TTC549 (cell line): ENCODE results near the gene MED12L.
A peak's percentile ranks its signal among the peaks of the same experiment; 100 is the strongest.

Experiments
- FAIRE-seq: peaks from 2 replicates; lab custom pipeline; 2012; peaks lifted over from hg19 to GRCh38; lab: Jason Lieb, UNC

Gene MED12L

DNA sequence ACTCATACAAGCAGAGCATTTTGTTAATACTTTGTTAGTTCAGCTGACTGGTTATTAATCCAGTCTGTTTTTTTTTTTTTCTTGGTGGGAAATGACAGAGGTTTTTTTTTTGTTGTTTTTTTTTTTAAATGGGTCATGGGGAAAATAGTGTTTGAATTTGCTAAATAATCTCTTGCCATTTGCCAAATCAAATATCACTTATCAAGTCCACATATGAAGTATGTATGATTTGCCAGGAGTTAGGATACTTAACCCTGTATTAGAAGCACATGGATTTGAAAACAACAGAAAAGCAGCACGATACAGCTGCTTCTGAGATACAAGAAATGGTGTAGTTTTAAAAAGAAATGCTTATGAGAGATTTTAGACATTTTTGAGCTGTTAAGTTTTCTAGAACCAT, 171.3 kb downstream of the MED12L start:
- no peak for FAIRE-seq

DNA sequence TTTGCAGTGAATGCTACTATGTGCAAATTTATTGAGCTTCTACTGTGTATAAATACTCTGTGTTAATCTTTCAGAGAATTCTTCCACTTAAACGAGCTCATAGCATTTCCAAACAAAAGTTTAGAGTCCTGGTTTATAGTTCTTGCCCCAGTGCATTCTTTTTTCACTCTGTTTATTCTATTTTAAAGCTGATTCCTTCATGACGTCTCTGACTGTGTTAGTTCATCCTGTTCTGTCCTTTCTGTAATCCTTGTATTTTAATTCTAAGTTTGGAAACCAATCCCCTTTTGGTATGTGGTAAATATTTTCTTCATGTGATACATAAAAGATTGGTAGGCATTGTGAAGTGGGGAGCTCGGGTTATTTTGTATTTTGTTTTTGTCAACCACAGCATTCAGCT, 174.2 kb downstream of the MED12L start:
- FAIRE-seq, result no peak

DNA sequence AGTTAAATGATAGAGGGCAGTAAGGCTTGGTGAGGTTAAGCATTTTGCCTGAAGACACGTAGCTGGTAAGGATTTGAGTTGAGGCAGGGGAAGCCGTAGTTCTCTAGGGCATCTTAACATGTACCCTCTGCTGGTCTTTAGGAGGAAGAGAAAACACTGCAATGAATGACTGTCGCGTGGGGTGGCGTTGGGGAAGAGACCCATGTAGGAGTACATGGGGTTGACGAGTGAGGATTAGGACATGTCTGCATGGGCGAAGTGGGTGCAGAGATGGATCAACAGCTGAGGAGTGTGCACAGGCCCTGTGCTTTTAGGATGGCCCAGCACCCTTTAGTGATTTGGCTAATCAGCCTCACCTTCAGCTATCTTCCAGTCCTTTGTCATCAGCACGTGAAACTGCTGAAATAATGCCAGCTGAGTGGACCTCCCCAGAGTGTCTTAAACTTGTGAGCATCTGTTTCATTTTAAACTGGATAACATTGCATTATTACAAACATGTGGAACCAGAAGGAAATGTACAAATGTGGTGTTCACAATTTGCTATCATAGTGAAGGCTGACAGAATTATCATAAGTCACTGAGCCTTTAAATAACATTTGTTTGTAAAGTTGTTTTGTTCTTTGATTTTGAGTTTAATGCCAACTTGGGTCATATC, 177.5 kb downstream of the MED12L start:
- no peak for FAIRE-seq

DNA sequence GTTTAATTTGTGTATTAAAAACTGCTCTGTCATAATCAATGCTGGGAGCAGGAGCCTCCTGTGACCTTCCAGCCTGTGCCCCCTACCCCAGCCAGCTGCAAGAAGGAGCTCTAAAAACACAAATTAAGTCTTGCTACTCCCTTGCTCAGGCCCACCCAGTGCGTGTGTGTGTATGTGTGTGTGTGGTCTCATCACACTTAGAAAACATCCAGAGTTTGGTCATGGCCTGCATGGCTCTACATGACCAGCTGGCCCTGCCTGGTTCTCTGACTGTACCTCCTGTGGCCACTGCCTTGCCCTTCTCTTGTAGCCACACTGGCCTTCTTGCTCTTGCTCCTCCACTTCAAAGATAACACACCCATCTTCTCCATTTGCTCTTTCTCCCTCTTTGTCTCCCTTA, 179.1 kb downstream of the MED12L start:
- FAIRE-seq, result no peak

DNA sequence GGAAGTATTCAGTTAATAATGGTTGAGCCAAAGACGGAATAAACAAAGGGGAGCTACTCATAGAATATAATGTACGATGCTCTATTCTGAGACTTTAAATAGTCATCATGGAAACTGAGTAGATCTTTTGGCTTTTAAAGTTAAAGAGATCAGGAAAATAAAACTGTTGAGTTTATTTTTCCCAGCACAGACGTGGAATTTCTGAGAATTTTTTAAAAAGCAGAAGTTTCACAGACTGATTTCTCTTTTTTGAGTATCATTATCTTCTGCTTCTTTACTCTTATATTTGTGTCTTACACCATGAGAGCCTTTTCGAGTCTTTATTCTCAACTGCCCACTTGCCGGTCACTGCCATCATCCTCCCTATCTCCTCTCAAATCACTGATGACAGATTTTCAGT, 179.7 kb downstream of the MED12L start:
- FAIRE-seq, result no peak

DNA sequence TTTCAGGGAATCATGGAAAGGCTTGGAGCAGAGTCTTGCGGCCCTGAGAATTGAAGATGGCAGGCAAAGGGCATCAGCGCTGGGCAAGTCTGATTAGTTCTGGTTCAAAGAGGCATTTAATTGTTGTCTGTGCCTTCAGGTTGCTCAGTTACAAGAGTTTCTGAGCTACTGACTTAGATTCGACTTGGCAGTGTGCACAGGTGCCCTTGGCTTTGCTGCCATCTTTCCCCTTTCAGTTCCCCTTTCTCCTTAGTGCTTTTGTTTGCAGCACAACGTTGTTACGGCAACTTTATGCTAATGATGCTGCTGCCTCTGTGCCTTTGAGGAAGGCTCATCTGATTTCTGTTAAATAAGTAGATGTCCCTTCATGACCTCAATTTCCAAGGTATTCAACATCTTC, 180.4 kb downstream of the MED12L start:
- no peak for FAIRE-seq

DNA sequence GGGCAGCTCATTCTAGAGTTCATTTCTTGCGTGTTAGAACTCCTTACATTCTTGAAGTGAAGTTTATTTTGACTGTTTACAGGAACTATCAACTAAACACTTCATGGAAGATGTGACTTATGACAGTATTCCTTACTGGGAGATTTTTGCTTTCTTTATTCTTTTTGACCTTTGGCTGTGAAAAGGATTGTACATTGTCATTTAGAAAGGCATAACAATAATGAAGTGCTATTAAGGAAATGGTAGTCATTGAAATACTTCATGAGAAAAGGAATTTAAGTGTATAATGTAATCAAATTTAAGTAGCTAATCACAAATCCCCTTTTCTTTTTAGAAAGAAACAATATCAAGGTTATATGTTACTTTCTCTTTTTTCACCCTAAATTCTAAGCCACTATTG, 181.6 kb downstream of the MED12L start:
- FAIRE-seq, result no peak

DNA sequence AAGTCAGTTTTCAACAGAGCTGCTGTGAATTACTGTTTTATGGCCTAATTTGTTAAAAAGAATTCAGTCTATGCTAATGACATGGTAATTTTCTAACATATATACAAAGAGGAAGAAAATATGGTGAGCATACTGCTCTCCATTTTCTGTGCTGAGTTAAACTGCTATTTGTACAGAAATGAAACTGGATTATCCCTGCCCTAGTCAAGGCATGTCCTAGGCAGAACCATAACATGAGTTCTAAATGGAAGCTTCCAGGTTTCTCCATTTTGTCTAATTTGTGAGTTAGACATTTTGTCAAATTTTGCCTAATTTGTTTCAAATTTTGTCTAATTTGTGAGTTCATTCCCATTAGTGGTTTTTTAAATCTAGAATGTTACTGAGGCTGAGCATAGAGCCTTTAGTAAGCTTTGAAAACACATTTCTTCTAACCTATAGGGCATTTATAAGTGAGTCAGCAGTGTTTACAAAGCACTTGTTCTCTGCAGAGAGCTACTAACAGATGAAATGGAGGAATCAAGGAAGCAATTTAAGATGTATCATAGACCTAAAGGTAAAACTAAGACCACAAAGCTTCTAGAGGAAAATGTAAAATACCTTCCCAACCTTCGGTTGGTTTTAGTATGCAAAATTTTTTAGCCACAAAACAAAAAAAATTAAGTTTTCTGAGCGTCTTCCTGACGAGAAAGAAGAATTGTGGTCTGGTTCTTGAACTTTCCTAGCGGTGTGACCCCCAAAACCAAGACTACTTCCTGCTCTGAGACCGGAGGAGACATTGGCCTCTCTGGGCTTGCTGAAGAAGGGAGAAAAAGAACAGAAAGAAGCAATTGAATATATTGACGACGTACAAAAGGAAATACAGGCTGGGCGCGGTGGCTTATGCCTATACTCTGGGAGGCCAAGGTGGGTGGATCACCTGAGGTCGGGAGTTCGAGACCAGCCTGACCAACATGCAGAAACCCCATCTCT, 183.1 kb downstream of the MED12L start:
- no peak for FAIRE-seq

DNA sequence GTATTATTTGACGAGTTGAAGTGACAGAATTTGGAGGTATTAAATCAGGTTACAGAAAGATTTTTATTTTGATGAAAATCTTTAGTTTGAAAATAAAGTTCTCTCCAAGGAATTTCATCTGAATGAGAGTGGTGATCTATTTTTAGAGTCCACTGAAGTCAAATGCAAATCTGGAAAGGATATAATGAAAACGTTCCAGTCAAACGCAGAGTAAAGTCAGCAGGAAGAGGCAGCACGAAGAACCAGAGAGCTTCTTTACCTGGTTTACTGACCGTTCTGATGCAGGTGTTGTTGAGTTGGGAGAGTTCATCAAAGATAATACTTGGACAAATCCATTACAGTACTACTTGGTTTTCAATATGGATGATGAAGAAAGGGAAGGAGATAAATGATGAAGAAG, 184.2 kb downstream of the MED12L start:
- no peak for FAIRE-seq

DNA sequence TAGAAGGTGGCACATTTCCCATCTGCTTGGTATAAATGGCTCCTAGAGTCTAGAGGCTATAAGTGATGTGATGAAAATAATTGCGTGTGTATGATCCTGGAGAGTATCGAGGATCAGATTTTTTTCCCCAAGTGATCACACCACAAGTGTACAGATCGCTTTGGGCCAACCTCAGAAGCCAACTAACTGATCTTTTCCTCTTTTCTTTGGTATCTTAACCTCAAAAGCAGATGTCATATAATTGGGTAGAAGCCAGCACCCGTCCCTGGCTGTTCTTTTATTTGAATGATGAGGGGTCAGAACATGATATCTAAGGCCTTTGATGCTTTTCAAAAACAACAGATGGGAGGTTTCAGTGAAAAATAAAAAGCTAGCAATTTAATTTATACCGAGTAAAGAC, 189.6 kb downstream of the MED12L start:
- no peak for FAIRE-seq

DNA sequence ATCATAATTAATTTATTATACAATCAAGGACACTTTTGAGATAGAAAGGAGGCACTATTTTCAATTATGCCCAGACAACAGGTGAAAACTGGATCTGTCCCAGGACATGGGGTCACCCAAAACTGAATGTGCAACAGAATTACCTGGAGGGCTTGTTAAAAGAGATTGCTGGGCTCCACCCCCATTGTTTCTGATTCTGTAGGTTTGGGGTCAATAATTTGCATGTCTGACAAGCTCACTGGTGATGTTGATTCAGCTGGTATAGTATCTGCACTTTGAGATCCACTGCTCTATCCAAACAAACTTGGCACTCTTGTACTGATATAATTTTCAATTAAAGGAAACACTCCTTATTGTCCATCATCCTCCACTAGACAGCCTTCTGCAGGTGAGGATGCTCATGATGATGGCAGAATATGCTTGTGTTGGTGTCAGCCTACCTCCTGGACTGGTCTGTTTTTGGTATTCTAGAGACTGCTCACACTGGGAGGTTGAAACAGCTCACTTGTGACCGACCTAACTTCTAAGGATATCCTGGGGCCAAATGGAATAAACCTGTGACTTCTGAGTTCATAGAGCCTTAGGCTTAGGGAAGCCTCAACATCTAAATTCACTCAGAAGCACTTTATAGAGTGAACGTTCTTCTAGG, 190.7 kb downstream of the MED12L start:
- FAIRE-seq, result no peak

DNA sequence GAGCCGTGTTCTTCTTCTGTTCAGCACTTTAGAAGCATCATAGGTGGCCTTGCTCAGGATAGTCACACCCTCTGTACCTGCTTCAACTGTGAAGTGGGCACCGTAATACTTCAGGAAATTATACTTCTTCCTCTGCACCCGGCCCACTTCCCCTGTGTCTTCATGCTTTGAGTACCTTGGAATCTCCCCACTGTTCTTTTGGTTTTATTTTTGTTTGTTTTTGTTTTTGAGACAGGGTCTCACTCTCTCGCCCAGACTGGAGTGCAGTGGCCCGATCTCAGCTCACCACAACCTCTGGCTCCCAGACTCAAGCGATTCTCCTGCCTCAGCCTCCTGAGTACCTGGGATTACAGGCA, 191.2 kb downstream of the MED12L start:
- no peak for FAIRE-seq

DNA sequence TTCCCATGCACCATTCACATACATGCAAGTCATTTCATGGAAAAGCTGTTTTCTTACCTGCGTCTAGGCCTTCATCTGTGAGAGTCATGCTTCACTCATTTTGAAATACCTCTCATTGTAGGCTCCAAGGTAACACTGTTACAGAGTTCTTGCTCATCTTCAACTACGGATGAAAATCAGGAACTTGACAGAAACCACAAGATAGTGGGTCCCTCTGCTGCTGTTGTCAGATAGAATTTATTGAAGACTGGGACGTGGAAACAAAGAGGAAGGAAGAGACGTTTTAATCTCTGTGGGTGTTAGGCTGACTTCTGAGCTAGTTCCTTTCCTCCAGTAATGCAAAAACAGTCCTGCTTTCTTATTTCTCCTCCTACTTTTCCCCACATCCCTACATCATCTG, 192.8 kb downstream of the MED12L start, which contains the start of gene P2RY14:
Gene P2RY14, minus strand, starts transcription at position 313 of the 400 bp plus-strand sequence. CDS start 64,226 bp downstream, outside the sequence.
- no peak for FAIRE-seq

DNA sequence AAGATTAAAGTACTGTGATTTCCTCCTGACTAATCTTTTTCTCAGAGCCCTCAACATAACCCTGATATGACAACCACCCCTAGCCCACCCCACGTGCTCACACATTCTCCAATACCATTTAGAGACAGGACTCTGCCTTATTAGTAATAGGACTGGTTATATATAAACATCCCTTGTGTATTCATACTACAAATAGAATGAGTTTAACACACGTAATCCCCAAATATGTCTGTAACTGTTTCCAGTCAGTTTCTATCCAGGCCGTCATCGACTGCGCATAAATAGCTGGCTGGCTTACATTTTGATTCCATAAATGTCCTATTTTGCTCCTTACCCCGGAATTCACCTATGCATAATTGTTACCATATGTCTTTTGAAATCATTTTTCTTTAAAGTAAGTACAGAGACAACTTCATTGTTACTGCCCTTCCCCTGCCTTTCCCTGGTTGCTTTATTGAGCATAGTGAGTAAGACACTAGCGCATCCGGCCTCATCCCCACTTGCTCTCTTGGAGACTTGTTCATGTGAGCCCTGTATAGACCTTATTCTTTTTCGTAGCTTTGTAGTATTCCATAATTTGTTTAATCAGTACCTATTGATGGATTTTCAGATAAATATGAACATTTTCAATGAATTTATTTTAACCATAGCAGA, 196.3 kb downstream of the MED12L start:
- FAIRE-seq, result no peak

DNA sequence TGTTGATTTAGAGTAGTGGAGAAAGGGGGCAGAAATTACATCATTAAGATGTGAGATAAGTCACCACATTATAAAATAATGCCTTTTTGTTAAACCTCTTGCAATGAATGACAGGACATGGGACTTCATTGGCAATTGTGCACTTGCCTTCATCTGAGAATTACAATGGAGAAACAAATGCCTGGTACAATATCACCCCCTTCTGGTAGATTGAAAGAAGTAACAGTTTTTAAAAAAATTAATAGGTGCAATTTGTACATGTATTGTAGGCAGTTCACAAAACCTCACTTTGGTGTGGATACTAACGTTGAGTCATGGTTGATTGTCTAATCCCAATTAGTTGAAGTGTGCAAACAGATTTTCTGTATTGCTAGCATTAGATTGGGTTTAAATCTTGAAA, 197.5 kb downstream of the MED12L start:
- FAIRE-seq, result peak; percentile 87

DNA sequence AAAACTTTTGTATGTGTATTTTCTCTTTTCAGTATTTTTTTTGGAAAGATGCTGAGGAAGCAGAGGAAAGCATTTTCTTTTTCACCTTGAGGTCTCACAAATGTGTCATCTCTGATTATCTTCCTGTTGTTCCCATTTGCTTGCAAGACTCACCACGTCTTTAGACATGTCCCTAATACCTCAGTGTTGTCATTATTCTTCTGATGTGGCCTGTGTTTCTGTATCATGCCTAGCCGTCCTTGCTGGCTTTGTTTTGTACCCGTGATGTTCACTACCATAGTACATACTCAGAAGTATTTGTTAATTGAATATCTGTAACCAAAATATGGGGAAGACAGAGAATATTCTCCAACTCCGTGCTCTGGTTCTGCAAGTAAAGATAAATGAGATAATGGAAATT, 197.9 kb downstream of the MED12L start:
- no peak for FAIRE-seq

DNA sequence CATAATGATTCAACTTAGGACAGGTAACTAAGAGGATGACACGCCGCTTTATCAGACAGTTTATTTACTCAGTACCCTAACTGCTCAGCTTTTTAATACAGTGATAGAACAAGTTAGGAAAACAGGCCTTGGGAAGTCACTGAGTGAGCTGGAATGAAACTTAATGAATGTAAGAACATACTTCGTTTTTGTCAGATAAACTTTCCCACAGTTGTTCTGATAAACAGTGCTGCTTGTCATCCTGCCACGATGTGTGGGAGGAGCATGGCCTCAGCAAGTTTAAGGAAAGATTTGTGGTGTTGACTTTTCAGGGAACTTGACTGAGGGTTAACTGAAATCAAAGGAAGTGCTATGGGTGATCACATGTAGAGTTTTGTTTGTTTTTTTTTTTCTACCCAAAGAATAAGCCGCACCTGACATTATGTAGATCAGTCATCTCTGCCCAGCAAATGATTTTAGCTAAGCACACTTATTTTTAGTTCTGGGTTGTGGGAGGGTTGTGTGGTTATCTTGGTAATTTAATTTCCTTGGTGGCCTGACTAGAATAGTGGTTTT, 198.5 kb downstream of the MED12L start:
- no peak for FAIRE-seq

DNA sequence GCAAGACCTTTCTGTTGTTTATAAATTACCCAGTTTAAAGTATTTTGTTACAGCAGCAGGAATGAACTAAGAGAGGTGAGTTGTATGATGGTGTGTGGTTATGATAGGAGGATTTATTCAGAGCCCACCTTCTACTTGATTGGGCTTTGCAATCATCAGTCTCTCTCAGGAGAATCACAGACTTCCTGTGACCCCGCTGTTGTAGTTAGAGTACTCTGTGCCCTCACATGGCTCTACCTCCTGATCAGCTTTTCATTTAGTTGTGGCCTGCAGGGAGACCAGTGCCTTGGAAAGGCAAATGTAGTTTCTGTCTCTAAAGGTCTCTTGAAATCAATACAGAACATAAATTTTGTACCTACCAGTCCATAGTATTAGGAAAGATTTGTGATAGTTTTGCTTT, 200.5 kb downstream of the MED12L start:
- no peak for FAIRE-seq

DNA sequence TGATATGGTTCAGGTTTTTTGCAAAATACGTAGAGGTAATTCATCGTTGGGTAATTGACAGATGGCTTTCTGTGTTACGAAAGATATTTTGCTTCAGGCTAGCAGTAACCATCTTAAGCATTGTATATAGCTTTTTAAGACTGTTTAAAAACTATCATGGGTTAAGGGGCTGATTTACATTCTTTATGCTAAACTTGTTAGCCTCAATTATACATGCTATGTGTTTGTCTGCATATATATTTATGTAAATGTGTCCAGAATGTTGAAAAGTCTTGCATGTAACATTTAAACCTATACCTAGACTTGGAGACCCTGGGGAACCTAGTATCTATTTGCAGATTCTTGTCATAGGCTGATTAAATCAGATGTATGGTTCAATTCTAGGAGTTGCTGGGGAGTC, 204.0 kb downstream of the MED12L start:
- no peak for FAIRE-seq

DNA sequence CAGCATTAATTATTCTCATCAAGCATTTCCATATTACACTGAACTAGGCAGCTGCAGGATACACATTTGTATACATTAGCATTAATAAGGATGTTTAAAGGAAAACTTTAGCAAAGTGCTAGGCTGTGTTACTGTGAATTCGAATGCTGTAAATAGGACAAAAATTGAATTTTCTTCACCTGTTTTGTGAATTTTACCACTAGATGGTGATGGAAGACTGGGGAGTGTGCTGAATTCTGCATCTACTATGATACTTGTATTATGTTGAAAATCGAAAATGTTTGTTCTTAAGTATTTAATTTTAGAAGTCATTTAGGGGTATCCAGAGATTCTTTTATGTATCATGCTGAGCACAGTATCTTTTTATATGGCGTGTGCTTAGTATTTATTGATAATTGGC, 205.2 kb downstream of the MED12L start:
- no peak for FAIRE-seq

DNA sequence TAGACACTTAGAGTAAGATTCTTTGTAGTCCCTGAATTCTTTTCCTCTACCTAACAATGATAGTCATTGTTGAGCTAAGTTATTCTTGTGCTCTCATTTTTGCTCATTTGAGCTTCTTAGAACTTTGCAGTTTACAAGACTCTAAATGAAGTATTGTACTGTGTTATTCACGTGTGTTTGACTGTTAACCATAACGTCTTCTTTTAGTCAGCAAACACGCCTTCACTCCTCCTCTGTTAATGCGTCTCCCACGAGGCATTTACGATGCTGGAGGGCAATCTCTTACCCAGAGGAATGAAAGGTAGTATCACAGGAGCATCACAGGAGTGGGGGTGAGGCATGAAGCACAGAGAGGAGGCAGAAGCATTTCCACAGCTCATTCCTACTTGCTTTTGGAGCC, 207.7 kb downstream of the MED12L start:
- no peak for FAIRE-seq

DNA sequence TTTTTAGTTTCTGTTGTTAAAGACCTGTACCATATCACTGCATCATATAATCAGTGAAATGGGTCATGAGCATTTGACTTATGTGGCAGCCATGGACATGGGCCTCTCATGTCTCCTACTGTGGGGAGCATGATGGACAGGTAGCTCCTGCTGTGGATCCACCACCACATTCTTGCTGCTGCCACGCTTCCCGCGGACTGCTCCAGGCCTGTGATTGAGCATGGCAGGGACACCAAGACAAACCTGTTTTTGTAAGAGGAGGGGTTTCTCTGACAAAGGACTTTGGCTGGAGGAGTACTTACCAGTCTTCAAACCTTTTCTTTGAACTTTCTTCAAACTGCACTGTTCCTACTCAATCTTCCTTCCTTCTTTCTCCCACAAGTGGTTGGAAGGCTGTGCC, 210.8 kb downstream of the MED12L start:
- FAIRE-seq, result no peak
